Raji (cell line): Measurements from ENCODE around the gene MTFR1L.

Experiments used
- POLR2A ChIP-seq: IDR thresholded peaks from 2 replicates; pipeline ENCODE4 v1.6.1; 2011; ENCODE audit warnings: low read depth, low read length, control low read depth; ENCODE audit not compliant: insufficient read depth

MTFR1L gene

DNA sequence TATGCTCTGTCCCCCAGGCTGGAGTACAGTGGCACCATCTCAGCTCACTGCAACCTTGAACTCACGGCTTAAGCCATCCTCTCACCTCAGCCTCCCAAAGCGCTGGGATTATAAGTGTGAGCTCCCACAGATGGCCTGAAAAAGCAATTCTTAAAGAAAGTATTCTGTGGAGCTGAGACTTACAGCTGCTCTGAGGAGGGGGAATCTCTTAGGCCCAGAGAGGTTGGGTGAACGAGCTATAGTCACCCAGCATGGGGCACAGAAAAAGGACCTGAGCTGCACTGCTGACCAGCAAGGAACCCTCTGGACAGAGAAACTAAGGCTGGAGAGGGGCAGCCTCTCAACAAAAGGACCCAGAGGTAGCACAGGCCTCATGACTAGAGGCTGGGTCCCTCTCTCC lies 54.5 kb downstream of the MTFR1L start:
- no peak for TF ChIP-seq POLR2A

DNA sequence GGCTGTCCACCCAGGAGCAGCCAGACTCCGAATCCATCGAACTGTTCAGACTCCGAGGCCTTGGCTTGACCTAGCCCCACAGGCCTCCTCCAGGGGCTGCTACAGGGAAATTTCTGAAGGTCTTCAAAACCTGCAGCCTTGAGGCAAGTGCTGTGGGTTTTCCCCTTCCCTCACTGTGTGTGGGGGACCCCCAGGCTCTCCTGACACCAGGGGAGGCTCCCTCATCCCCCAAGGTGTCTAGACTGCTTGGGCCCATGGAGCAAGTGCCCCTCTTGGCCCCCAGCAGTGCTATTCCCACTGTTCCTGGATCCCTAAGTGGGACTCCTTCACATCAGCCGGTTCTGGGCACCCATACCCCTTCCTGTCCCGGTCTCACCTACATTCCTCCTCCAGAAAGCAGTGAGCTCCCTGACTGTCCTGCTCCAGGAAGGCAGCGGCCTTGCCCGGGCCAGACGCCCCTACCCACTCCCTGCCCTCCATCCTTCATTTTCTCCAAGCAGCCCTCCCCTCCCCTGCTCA lies 54.9 kb downstream of the MTFR1L start:
- TF ChIP-seq POLR2A = no peak

DNA sequence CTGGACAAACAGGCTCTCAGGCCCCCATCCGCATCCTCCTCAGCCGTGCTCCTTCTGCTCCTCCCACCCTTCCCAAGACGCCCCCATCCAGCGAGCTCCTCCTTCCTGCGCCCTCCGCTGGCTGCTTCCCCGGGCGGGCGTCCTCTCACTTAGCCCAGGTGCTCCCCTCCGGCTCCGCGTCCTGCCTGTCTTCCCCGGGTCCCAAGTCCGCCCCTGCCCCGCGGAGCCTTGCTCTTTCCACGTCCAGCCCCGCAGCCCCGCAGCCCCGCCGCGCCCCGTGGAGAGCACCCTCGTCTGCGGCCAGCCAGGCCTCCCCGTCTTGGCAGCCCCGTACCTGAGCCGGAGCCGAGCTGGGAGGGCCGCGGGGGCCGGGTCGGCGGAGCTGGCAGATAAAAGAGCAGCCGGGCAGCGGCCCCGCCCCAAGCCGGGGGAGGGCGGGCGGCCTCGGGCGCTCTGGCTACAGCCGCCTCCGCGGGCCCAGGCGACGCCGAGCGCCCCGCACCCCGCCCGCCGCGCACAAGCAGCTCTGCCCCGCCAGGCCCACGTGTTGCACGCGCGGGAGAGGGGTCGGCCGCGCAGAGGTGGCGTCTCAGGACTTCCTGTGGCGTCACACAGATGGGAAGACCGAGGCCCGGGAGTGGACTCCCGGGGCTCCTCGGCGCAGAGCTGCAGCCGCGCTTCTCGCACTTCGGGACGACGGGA lies 55.6 kb downstream of the MTFR1L start, which contains the start of gene PAQR7:
Gene PAQR7, minus strand, starts transcription at position 555 of the 702 bp plus-strand sequence. CDS start 11,869 bp downstream, outside the sequence.
- no peak for TF ChIP-seq POLR2A

DNA sequence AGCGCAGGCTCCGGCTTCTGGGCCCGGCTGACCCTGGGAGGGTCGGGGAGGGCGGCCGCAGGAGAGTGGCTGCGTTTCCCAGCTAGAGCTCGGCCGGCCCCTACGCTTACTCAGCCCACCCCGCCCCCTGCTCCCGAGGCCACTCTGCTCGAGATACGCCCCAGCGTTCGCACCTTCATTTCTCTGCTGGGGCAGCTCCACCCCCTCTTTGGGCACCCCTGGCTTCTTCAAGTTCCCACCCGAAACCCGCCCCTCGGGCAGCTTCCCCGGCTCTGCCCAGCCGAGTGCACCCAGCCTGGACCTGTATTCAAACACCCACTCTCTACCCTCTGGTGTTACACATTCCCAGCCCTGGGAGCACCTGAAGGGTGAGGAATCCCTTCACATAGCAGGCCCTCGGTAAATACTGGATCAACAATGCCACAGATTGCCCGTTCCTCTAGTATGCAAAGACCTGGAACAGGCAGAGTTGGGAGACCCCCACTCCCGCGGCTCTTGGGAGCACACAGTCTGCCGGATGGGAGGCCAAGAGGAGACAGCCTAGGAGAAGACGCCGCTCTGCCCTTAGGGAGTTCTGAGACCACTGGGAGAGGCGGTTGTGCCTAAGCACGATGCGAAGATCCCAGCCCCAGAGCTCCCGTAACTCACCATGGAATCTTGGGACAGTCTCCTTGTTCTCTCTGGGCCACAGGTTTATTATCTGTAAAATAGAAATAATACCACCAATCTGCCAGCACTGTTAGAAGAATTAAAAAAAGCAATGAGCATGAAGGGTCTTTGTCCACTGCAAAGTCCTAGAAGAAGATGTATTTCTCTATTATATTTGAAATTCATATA lies 56.3 kb downstream of the MTFR1L start:
- TF ChIP-seq POLR2A = no peak

DNA sequence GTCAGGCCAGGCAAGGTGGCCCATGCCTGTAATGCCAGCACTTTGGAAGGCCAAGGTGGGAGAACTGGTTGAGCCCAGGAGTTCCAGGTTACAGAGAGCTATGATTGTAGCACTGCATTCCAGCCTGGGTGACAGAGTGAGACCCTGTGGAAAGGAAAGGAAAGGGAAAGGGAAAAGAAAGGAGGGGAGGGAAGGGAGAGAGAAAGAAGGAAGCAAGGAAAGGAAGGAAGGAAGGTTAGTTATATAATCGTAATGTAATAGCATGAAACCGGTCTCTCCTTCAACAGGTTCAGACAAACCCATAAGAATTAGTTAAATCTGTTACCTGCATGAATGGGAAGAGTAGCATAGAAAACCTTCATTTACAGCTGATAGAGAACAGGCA lies 56.9 kb downstream of the MTFR1L start:
- no peak for TF ChIP-seq POLR2A

DNA sequence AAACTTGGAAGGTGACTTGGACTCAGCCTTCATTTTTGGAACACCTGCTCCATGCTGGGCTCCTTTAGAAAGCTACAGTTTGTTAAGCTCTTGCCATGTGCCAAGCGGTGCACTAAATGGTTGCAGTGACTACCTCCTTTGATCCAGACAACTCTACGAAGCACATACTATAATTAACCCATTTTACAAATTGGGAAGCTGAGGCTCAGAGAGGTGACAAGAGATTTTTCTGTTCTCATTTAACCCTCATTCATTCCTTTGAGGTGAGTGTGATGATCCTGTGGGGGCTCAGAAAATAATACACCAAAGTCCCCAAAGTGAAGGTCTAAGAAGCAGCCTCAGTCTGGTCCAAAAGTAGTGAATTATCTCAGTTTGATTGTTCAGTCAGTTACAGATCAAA lies 57.4 kb downstream of the MTFR1L start:
- TF ChIP-seq POLR2A = no peak

DNA sequence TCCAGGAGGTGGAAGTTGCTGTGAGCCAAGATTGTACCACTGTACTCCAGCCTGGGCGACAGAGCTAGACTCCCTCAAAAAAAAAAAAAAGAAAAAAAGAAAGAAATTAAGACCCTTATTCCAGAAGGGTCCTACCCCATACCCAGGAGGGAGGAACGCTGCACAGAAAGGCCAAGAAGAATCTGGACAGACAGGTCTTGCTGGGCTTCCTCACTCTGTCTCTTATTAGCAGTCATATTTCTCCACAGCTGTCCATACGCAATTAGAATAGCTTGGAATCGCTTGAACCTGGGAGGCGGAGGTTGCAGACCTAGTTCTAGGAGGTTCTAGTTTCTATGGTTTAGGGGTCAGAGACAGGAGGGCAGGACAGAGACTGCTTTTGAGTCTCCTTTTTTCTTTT lies 58.9 kb downstream of the MTFR1L start:
- no peak for TF ChIP-seq POLR2A

DNA sequence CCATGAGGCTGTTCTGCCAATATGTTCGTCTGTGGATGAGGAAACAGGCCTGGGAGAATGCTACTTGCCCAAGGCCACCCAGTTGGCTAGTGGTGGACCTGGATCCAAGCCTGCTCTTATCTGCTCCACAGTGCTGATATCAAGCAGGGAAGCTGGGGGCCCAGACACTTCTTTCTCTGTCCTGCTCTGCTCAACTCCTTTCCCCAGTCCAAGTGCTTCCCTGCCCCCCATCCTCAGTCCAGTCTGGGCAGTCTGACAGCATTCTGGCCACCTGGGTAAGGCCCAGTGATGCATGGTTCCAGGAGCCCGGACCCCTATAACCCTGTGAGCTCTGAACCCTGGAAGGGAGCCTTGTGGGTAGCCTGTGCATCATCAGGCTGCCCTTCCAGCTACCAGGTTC lies 59.9 kb downstream of the MTFR1L start:
- TF ChIP-seq POLR2A = no peak

DNA sequence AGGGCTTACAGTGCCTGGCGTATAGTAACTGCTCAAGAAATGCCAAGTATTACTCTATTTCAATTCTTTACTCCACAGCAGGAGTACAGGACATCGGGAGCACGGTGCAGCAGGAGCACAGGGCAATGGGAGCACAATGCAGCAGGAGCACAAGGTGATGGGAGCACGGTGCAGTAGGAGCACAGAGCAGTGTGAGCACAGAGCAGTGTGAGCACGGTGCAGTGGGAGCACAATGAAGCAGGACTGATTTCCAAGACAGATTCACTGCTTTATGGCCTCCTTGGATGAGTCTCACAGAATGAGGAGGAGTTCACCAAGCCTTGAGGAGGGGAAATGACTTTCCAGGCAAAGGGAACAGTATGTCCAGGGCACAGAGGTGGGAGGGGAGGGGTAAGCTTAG lies 60.8 kb downstream of the MTFR1L start:
- TF ChIP-seq POLR2A = no peak

DNA sequence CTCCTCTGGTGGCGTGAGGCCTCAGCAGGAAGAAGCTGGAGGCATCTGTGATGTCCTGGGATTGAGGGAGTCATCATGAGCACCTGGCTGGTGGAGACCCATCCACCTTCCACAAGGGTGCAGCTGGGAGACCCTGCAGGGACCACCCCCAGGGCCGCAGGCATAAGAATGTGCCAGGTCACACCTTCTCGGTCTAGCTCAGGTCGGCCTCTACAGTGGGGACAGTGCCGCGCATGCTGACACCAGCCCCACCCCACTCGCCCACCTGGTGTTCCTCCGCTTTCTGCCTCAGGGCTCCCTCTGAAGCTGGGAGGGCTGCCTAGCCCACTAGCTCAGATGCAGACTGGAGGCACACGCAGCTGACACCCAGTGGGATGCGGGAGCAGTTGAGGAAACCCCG lies 61.5 kb downstream of the MTFR1L start:
- TF ChIP-seq POLR2A = no peak
